ENCODE measurements around the gene EDN2. TPM values are rescaled to one million over a fixed set of nuclear protein-coding genes. Genes with fewer than 3 reads are reported as not detected.

The EDN2 gene
- total RNA-seq, 4 donors from 2014 or later = not detected

DNA sequence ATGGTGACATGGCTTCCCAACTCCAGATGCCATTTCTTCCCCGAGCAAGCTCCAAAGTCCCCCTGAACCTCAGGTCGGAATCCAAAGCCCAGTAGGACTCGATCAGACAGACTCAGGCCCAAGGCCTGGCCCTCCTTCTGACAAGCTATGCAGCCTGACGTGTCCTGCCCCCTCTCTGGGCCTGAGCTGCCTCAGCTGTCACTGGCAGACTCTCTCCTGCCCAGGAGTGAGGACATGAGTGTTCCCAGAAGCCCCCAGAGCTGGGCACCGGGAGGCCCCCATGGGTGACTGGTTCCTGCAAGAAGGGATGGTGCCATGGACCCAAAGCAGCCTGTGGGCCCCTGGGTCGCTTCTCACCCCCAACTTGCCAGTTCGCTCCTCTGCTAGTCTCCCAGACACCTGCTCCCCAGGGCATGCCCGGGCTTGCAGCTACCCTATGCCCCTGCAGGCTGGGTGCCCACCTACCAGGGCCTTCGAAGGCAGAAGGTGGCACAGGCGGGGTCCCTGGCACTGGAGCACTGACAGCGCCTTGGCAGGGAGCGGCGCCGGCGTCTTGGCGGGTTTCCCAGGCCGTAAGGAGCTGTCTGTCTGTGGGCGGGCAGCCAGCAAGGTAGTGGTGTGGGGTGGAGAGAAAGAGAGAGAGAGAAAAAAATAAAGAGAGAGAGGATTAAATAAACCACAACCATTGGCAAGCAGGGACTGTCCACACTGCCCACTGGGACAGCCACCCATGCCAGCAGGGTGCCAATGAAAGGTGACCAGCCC lies 2.3 kb downstream of the EDN2 start:
- Histone ChIP-seq H3K9me3 (no peaks in the 10 kb centered on the region), H3K4me3 (no peak overlapping the region), H3K27me3 (no peaks in the 10 kb centered on the region), H3K27ac (peak overlapping the region in 3 of 4 donors; percentile 58 to 61 (median 60)), H3K36me3 (no peaks in the 10 kb centered on the region), H3K4me1 (peaks cover 36 to 54% of the 10 kb centered on the region in 2 donors)
- ATAC-seq = peak in 1 of 2 donors; percentile 6
- intact Hi-C loops (cut with DNase I; ENCODE audit: low total_unique reads) = no loop called here
- no peak for TF ChIP-seq CTCF (IDR thresholded peaks at IDR 0.05 in 4 of 5, conservative IDR thresholded peaks at IDR 0.05 in 1 of 5)
- no peak for TF ChIP-seq POLR2A (IDR thresholded peaks at IDR 0.05)
- DNase-seq = peak in 1 of 2 donors; percentile 61
- in situ Hi-C loops (cut with MboI; ENCODE audit: low sequenced_read_pairs in 4 of 4) = no loop called here

DNA sequence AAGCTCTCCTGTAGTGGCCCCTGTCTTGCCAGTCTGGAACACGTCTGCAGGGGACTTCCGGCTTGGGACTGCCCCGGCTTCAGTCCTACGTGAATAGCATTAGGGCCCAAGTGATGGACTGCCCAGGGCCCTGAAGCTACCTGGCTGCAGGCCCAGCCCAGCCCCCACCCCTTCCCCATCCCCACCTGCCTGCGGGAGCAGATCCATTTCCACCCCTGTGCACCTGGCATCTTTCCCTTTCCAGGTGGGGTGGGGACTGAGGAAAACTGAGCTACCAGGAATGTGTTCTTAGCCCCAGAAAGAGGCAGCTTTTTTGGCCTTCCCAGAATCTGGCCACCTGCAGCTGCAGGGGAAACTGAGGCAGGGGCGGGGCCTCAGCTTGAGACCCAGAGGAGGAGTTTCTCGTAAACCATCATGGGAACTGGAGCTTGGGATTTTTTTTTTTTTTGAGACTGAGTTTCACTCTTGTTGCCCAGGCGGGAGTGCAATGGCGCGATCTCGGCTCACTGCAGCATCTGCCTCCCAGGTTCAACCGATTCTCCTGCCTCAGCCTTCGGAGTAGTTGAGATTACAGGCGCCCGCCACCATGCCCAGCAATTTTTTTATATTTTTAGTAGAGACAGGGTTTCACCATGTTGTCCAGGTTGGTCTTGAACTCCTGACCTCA lies 3.2 kb downstream of the EDN2 start:
- intact Hi-C loops (cut with DNase I; ENCODE audit: low total_unique reads) (no loop called here), in situ Hi-C loops (cut with MboI; ENCODE audit: low sequenced_read_pairs in 4 of 4) (no loop called here)
- Histone ChIP-seq H3K27ac (no peak overlapping the region), H3K27me3 (no peaks in the 10 kb centered on the region), H3K4me1 (peaks cover 32 to 44% of the 10 kb centered on the region in 2 donors), H3K36me3 (no peaks in the 10 kb centered on the region), H3K4me3 (no peak overlapping the region), H3K9me3 (no peaks in the 10 kb centered on the region)
- ATAC-seq (no peak), DNase-seq (no peak)
- TF ChIP-seq POLR2A (IDR thresholded peaks at IDR 0.05) (no peak), CTCF (IDR thresholded peaks at IDR 0.05 in 4 of 5, conservative IDR thresholded peaks at IDR 0.05 in 1 of 5) (no peak)

DNA sequence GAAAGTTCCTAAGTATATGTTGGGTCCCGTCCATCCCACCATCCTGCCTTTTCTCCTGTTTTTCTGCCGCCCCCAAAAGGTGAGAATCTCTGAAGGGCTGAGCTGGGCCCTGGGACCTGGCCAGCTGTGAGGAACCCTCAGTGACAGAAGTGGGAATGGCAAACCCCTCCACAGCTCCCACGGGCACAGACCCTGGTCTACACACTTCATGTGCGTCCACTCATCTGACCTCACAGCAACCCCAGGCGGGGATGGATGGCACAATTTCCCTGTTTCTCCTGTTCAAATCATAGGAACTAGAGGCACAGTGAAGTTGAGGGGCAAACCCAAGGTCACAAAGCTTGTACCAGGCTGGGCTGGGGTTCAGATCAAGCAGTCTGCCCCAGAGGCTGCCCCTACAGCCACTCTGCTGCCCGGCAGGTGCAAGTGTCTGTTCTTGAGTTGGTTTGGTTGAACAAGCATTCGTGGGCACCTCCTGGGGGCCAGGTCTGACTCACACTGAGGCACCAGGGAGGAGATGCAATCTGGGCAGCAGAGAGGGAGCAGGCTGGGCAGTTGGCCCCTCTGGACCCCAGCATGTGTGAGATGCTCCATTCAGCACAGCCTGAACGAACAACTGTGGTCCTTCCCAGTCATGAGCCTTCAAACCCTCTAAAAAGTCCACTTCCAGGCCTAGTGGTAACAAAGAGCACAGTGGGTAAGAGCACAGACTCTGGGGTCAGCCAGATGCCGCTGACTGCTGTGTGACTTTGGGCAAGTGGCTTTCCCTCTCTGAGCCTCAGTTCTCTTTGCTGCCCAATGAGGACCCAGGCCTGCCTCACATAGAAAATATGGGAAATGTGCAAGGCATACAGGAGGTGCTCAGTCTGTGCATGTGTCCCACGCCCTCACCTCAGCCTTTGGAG lies 4.0 kb downstream of the EDN2 start:
- H3K4me3 ChIP-seq = no peak overlapping the region
- no peaks in the 10 kb centered on the region for H3K9me3 ChIP-seq
- no peak for ATAC-seq
- no peaks in the 10 kb centered on the region for H3K27me3 ChIP-seq
- H3K4me1 ChIP-seq = peaks cover 32 to 41% of the 10 kb centered on the region in 2 donors
- in situ Hi-C loops (cut with MboI; ENCODE audit: low sequenced_read_pairs in 4 of 4) = no loop called here
- no peak for DNase-seq
- TF ChIP-seq POLR2A (IDR thresholded peaks at IDR 0.05) = no peak
- no peak for TF ChIP-seq CTCF (IDR thresholded peaks at IDR 0.05 in 4 of 5, conservative IDR thresholded peaks at IDR 0.05 in 1 of 5)
- H3K36me3 ChIP-seq = no peaks in the 10 kb centered on the region
- no peak overlapping the region for H3K27ac ChIP-seq
- intact Hi-C loops (cut with DNase I; ENCODE audit: low total_unique reads) = no loop called here

DNA sequence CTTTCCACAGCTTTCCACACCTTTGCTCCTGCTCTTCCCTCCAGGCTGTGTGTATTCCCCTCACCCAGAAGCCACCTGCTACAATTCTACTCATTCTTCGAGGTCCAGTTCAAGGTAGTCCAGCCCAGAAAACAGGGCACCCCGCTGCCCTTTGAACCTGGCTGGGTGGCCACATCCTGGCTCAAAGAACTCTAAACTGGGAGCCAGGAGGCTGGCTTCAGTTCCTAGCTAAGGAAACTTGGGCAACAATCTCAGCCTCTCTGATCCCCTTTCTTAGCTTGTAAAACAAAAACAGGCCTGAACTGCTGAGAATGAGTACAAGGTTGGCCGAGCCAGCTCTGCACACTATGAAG lies 4.7 kb downstream of the EDN2 start:
- in situ Hi-C loops (cut with MboI; ENCODE audit: low sequenced_read_pairs in 4 of 4) = no loop called here
- DNase-seq = no peak
- intact Hi-C loops (cut with DNase I; ENCODE audit: low total_unique reads) = no loop called here

More for the DNA sequence above, 4.7 kb downstream of the EDN2 start:
- H3K4me3 ChIP-seq = no peak overlapping the region
- no peaks in the 10 kb centered on the region for H3K9me3 ChIP-seq
- H3K36me3 ChIP-seq = no peaks in the 10 kb centered on the region
- H3K27ac ChIP-seq = no peak overlapping the region
- H3K4me1 ChIP-seq = peaks cover 37 to 45% of the 10 kb centered on the region in 2 donors
- no peak for TF ChIP-seq POLR2A (IDR thresholded peaks at IDR 0.05)
- no peak for TF ChIP-seq CTCF (IDR thresholded peaks at IDR 0.05 in 4 of 5, conservative IDR thresholded peaks at IDR 0.05 in 1 of 5)
- ATAC-seq = no peak
- no peaks in the 10 kb centered on the region for H3K27me3 ChIP-seq
